Left lobe of liver (tissue), 2 donors: Measurements from ENCODE around the gene PYDC1. TPM values are rescaled to one million over a fixed set of nuclear protein-coding genes. Genes with fewer than 3 reads are reported as not detected.
"Not testable (repeated sequence)": the region's sequence is repeated elsewhere in the genome, so short reads cannot be mapped to it uniquely, and the experiment has no call there.

Experiments
- ATAC-seq: fragments of 200-7000 bp; cut with Tn5 transposase; one replicate; pipeline ENCODE4 v1.9.1; 2020; ENCODE audit warnings: mild to moderate bottlenecking, moderate library complexity
- DNase-seq: peaks from one replicate; pipeline ENCODE4 v3.0.0-alpha.2; 2020; ENCODE audit warnings: low spot score
- total RNA-seq: library from RNA; stranded (reverse); gene quantifications from one replicate; pipeline ENCODE4 v1.2.1, GENCODE V29; 2021
- donor health status: DM: no; HTN: no; CAD: no; lungs with moderate emphysema.
- donor health status: DM: no; HTN: yes; CAD: no.

PYDC1 gene
- total RNA-seq, 1 donor from 2014 or later = not detected

GRCh38 chr16:31198207-31198882 lies 18.6 kb downstream of the PYDC1 start:
- DNase-seq = no peak
- ATAC-seq = no peak

- ATAC-seq (peak; percentile 19), DNase-seq (no peak)
Measured at GRCh38 chr16:31196324-31197088, 20.4 kb downstream of the PYDC1 start.

GRCh38 chr16:31195861-31196260 lies 21.1 kb downstream of the PYDC1 start:
- not testable (repeated sequence) for ATAC-seq, DNase-seq

GRCh38 chr16:31194898-31195297 lies 22.0 kb downstream of the PYDC1 start:
- ATAC-seq = no peak

GRCh38 chr16:31193874-31194273 lies 23.1 kb downstream of the PYDC1 start:
- no peak for DNase-seq
- no peak for ATAC-seq

More at GRCh38 chr16:31194898-31195297, 22.0 kb downstream of the PYDC1 start:
- no peak for DNase-seq

GRCh38 chr16:31192856-31193642 lies 23.9 kb downstream of the PYDC1 start:
- no peak for DNase-seq
- ATAC-seq = no peak

GRCh38 chr16:31191697-31192428 lies 25.1 kb downstream of the PYDC1 start:
- DNase-seq (no peak), ATAC-seq (no peak)

GRCh38 chr16:31190818-31191444 lies 26.0 kb downstream of the PYDC1 start:
- no peak for DNase-seq
- no peak for ATAC-seq

GRCh38 chr16:31190061-31190460 lies 26.9 kb downstream of the PYDC1 start:
- DNase-seq = no peak
- no peak for ATAC-seq

GRCh38 chr16:31189412-31189778 lies 27.5 kb downstream of the PYDC1 start:
- DNase-seq = no peak
- ATAC-seq = no peak

GRCh38 chr16:31188450-31189411 lies 28.2 kb downstream of the PYDC1 start:
- ATAC-seq (no peak), DNase-seq (no peak)

GRCh38 chr16:31187808-31188189 lies 29.1 kb downstream of the PYDC1 start:
- no peak for ATAC-seq
- DNase-seq = no peak

GRCh38 chr16:31186930-31187807 lies 29.8 kb downstream of the PYDC1 start:
- DNase-seq (no peak), ATAC-seq (no peak)

- DNase-seq (no peak), ATAC-seq (no peak)
Measured at GRCh38 chr16:31186176-31186575, 30.8 kb downstream of the PYDC1 start.

- ATAC-seq = no peak
- DNase-seq = no peak
Measured at GRCh38 chr16:31185339-31185738, 31.6 kb downstream of the PYDC1 start.

- DNase-seq (no peak), ATAC-seq (no peak)
Measured at GRCh38 chr16:31184888-31185287, 32.0 kb downstream of the PYDC1 start.

- no peak for ATAC-seq
Measured at GRCh38 chr16:31183432-31184428, 33.2 kb downstream of the PYDC1 start.

More at GRCh38 chr16:31183432-31184428, 33.2 kb downstream of the PYDC1 start:
- DNase-seq = no peak
